ENCODE measurements around the gene DTX3.

DNA sequence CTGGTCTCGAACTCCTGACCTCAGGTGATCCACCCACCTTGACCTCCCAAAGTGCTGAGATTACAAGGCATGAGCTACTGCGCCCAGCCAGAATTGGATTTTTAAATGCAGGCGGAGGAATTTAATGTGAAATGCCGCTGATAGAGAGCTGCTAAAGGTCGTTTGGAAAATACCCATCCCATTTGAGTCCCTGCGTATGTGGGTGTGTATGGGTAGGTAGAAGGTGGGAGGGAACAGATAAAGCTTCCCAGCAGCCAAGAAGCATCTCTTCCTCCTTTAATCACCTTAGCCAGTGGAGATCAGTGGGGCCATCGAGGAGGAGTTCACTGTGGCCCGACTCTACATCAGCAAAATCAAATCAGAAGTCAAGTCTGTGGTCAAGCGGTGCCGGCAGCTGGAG, 29.8 kb upstream of the DTX3 start:
- TF ChIP-seq, protein P1, sequence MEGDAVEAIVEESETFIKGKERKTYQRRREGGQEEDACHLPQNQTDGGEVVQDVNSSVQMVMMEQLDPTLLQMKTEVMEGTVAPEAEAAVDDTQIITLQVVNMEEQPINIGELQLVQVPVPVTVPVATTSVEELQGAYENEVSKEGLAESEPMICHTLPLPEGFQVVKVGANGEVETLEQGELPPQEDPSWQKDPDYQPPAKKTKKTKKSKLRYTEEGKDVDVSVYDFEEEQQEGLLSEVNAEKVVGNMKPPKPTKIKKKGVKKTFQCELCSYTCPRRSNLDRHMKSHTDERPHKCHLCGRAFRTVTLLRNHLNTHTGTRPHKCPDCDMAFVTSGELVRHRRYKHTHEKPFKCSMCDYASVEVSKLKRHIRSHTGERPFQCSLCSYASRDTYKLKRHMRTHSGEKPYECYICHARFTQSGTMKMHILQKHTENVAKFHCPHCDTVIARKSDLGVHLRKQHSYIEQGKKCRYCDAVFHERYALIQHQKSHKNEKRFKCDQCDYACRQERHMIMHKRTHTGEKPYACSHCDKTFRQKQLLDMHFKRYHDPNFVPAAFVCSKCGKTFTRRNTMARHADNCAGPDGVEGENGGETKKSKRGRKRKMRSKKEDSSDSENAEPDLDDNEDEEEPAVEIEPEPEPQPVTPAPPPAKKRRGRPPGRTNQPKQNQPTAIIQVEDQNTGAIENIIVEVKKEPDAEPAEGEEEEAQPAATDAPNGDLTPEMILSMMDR (IDR thresholded peaks at IDR 0.05): no peak
- TF ChIP-seq POLR2A (IDR thresholded peaks at IDR 0.05) (no peak), POLR2AphosphoS5 (IDR thresholded peaks at IDR 0.05) (no peak), EP300 (IDR thresholded peaks at IDR 0.05) (no peak)
